IPS-20b (cell line): Measurements from ENCODE around the gene DDX47.
"Not testable (repeated sequence)": the region's sequence is repeated elsewhere in the genome, so short reads cannot be mapped to it uniquely, and the experiment has no call there.

Experiments used
- H3K27ac ChIP-seq: one replicate; pipeline ENCODE4 v1.5.1; 2013; ENCODE audit warnings: low read length
- H3K27me3 ChIP-seq: 2 replicates; pipeline ENCODE4 v1.6.1; 2013; ENCODE audit warnings: mild to moderate bottlenecking, low read length, inconsistent platforms; ENCODE audit not compliant: insufficient read depth
- H3K36me3 ChIP-seq: 2 replicates; pipeline ENCODE4 v1.6.1; 2013; ENCODE audit warnings: low read depth, mild to moderate bottlenecking, inconsistent platforms, low read length, moderate library complexity; ENCODE audit not compliant: insufficient read depth
- H3K4me1 ChIP-seq: 2 replicates; pipeline ENCODE4 v1.6.1; 2013; ENCODE audit warnings: mild to moderate bottlenecking, control low read depth, inconsistent platforms, low read length, moderate library complexity; ENCODE audit not compliant: insufficient read depth
- H3K4me3 ChIP-seq: 2 replicates; pipeline ENCODE4 v1.5.1; 2013; ENCODE audit warnings: mild to moderate bottlenecking, low read length, inconsistent platforms
- H3K9ac ChIP-seq: 2 replicates; pipeline ENCODE4 v1.6.1; 2013; ENCODE audit warnings: low read depth, mild to moderate bottlenecking, inconsistent platforms, low read length, moderate library complexity
- H3K9me3 ChIP-seq: 2 replicates; pipeline ENCODE4 v1.6.1; 2013; ENCODE audit warnings: mild to moderate bottlenecking, low read depth, low read length, inconsistent platforms; ENCODE audit not compliant: insufficient read depth

DDX47 gene

DNA sequence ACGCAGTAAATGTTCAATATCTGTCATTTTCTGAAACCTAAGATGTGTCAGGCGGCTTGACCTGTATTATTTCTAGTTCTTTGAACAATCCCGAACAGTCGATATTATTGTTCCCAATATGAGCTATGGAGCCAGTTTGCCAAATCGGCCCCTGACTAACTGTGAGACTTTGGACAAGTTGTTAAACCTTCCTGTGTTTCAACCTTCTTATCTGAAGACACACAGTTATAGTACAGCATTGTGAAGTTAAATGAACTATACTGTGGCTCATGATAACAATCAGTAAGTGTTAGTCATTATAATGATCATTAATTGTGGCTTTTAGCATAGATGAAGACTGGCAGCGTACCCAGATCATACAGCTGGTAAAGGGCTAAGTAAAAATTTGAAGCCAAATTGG is 23.4 kb downstream of the DDX47 start:
- Histone ChIP-seq H3K9ac (no peak overlapping the region), H3K27ac (no peak overlapping the region)

DNA sequence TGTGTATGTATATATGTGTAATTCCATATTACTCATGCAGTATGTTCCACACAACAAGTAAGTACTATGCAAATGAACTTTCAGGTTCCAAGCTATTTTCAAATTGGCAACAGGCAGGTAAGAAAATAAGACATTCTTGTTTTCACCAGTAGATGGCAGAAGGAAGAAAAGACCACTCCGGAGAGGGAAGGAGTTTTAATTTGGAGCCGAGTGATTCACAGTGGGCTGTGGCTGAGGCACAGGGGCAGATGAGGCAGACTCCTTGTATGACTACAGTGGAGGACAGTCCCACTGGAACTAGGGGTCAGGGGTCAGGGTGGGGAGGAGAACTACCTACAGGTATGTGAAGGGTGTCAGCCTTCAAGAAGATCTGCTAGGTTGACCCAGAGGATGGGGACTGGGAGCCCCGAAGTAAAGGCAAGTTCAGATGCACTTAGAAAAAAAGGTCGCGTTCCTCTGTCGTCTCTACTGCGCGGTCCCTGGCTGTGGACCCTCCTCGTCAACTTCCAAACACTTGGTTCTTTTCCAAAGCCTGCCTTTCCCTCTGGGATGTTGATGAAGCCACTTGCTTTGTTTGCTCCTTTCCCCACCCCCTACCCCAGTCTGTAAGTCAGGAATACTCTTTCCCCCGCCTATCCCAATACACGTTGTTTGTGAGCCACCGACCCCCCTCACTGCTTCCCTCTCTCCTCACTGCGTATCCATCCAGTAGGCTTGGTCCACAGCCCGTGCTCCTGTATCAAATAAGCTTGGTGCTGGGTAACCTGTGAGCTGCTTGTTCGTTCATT is 24.1 kb downstream of the DDX47 start:
- Histone ChIP-seq H3K4me1 (peaks cover 4% of the 10 kb centered on the region; the same call in 1 of the 2 replicates), H3K27me3 (no peaks in the 10 kb centered on the region), H3K27ac (no peak overlapping the region), H3K9me3 (no peaks in the 10 kb centered on the region), H3K4me3 (no peak overlapping the region), H3K9ac (no peak overlapping the region), H3K36me3 (peaks cover 24% of the 10 kb centered on the region)

More for the DNA sequence above, 23.4 kb downstream of the DDX47 start:
- no peak overlapping the region for H3K4me3 ChIP-seq
- peaks cover 4% of the 10 kb centered on the region; the same call in 1 of the 2 replicates for H3K4me1 ChIP-seq
- H3K36me3 ChIP-seq, result peaks cover 29% of the 10 kb centered on the region
- no peaks in the 10 kb centered on the region for H3K27me3 ChIP-seq
- no peaks in the 10 kb centered on the region for H3K9me3 ChIP-seq

DNA sequence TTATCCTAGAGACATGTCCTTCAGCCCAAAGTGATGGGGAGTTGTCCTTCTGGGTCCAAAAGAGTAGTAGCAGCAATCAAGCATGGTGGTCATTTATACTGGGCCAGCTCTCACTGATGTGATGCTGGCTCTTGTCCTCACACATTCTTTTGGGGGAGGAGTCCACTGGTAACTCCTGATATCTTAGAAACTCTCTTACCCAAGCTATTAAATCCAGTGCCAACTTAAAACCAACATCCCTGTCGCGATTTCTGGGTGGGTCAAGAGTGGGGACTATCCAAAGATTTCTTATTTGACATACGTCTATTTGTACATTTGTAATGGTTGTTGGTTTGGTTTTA is 24.6 kb downstream of the DDX47 start:
- H3K36me3 ChIP-seq, result peaks cover 19% of the 10 kb centered on the region
- no peaks in the 10 kb centered on the region for H3K27me3 ChIP-seq
- H3K9me3 ChIP-seq, result no peaks in the 10 kb centered on the region
- no peak overlapping the region for H3K9ac ChIP-seq
- no peak overlapping the region for H3K27ac ChIP-seq
- H3K4me1 ChIP-seq, result peaks cover 4% of the 10 kb centered on the region; the same call in 1 of the 2 replicates
- H3K4me3 ChIP-seq, result no peak overlapping the region

DNA sequence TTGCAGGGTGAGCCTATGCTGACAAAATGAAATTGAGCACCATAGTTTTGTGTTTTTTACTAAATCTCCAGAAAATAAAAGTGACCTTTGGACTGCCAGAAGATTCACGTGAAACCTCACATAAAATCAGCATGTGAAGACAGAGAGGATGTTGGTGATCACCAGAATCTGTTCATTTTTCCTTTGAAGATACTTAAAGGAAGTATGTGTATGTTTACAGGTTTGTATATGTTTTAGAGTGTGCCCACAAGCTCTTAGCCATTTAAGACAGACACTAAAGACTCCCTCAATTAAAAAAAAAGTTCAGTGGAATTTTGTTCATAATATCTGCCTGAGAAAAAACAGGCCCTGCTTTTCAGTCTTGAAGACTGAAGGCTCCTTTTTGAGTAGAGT is 25.9 kb downstream of the DDX47 start:
- Histone ChIP-seq H3K27ac (no peak overlapping the region), H3K9me3 (no peaks in the 10 kb centered on the region), H3K9ac (no peak overlapping the region), H3K36me3 (peaks cover 10% of the 10 kb centered on the region), H3K4me3 (no peak overlapping the region), H3K4me1 (peaks cover 4% of the 10 kb centered on the region; the same call in 1 of the 2 replicates), H3K27me3 (no peaks in the 10 kb centered on the region)

DNA sequence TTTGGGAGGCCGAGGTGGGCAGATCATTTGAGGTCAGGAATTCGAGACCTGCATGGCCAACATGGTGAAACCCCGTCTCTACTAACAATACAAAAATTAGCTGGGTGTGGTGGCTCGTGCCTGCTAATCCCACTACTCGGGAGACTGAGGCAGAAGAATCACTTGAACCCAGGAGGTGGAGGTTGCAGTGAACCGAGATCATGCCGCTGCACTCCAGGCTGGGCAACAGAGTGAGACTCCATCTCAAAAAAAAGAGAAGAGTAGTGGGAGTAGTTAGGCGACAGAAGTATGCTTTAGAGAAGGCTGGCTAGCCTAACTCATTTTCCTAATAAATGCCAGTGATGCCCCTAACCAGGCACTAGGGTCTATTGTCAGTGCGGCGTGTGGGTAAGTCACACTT is 26.3 kb downstream of the DDX47 start:
- H3K27ac ChIP-seq, H3K9ac ChIP-seq, H3K4me1 ChIP-seq, H3K4me3 ChIP-seq, H3K9me3 ChIP-seq, H3K27me3 ChIP-seq: not testable (repeated sequence)
- peaks cover 10% of the 10 kb centered on the region; the same call in 1 of the 2 replicates for H3K36me3 ChIP-seq

DNA sequence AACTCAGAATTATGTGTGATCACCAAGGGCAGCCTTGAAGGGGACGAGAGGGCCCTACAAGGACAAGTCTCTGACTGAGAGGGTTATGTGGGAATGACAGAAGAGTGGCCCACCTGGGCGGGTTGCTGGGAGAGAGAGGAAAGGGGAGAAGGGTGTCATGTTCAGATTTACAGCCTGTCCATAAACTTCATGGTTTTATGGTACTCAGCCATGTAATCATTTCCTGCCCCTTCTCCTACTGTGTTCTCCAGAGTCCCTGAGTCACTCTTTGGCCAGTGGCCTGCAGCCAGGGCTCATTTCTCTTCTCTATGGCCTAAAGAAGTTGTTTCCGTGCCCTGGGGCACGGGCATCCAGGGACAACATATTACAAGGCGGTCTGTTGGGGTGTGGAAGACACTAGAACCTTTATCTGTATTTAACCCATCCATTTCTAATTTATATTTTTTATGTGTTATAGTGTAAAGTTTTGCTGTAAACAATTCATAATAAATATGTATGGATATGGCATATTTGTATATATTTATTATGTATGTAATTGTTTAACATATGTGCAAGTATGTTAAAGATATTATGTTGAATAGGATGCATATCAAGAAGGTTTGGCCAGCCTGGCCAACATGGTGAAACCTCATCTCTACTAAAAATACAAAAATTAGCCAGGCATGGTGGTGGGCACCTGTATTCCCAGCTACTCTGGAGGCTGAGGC is 26.9 kb downstream of the DDX47 start:
- no peaks in the 10 kb centered on the region for H3K27me3 ChIP-seq
- no peak overlapping the region for H3K27ac ChIP-seq
- peaks cover 6% of the 10 kb centered on the region; the same call in 1 of the 2 replicates for H3K36me3 ChIP-seq
- H3K9ac ChIP-seq, result no peak overlapping the region
- no peaks in the 10 kb centered on the region for H3K9me3 ChIP-seq
- no peak overlapping the region for H3K4me3 ChIP-seq
- H3K4me1 ChIP-seq, result peaks cover 4% of the 10 kb centered on the region; the same call in 1 of the 2 replicates

DNA sequence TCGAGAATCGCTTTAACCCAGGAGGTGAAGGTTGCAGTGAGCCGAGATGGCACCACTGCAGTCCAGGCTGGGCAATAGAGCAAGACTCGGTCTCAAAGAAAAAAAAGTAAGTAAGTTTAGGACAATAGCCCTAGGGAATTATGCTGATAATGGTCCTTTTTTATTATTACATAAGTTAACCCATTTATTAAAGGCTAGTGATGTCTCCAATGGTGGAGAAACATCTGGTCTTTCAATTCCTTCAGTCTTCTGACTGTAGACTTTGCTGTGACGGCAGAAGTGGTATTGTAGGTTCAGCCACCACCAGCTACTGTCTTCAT is 27.4 kb downstream of the DDX47 start:
- Histone ChIP-seq H3K4me3 (no peak overlapping the region), H3K9ac (no peak overlapping the region), H3K27ac (no peak overlapping the region), H3K27me3 (no peaks in the 10 kb centered on the region), H3K4me1 (peaks cover 4% of the 10 kb centered on the region; the same call in 1 of the 2 replicates), H3K9me3 (no peaks in the 10 kb centered on the region), H3K36me3 (peaks cover 3% of the 10 kb centered on the region; the same call in 1 of the 2 replicates)

DNA sequence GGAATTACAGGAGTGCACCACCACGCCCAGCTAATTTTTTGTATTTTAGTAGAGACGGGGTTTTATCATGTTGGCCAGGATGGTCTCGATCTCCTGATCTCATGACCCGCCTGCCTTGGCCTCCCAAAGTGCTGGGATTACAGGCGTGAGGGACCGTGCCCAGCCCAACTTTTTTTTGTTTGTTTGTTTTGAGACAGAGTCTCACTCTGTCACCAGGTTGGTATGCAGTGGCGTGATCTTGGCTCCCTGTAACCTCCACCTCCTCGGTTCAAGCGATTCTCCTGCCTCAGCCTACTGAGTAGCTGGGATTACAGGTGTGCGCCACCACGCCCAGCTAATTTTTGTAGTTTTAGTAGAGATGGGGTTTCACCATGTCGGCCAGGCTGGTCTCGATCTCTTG is 28.3 kb downstream of the DDX47 start:
- H3K27ac ChIP-seq, H3K36me3 ChIP-seq, H3K4me3 ChIP-seq, H3K9me3 ChIP-seq, H3K4me1 ChIP-seq, H3K9ac ChIP-seq, H3K27me3 ChIP-seq: not testable (repeated sequence)

DNA sequence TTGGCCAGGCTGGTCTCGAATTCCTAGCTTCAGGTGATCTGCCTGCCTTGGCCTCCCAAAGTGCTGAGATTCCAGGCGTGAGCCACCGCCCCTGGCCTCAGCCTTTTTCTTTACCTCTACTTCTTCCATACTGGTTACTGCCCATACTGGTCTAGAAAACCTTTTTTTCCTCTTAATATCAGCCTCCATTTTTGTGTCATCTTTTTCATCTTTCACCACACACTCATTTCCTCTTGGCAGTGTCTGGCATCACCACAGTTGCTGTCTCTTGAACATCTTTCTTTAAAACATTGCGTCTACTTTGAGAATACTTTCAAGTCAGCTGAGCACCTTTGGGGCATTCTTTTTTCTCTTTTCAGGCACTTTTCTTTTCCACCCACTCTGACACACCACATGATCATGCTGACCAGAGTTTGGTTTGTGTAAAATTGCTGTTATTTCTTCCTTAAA is 32.7 kb downstream of the DDX47 start:
- Histone ChIP-seq H3K9me3 (no peaks in the 10 kb centered on the region), H3K9ac (no peak overlapping the region), H3K27ac (no peak overlapping the region), H3K27me3 (no peaks in the 10 kb centered on the region), H3K4me3 (no peak overlapping the region), H3K4me1 (no peaks in the 10 kb centered on the region), H3K36me3 (0 out of 2 replicates have a peak, but pooled peaks cover 3% of the 10 kb centered on the region)

DNA sequence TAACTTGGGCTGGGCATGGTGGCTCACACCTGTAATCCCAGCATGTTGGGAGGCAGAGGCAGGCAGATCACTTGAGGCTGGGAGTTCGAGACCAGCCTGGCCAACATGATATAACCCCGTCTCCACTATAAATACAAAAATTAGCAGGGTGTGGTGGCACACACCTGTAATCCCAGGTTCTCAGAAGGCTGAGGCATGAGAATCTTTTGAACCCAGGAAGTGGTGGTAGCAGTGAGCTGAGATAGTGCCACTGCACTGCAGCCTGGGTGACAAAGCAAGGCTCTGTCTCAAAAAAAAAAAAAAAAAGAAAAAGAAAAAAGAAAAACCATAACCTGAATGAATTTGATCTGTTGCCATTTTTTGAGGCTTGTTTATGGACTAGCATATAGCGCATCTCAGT is 33.6 kb downstream of the DDX47 start:
- H3K9me3 ChIP-seq, H3K4me1 ChIP-seq, H3K27me3 ChIP-seq, H3K4me3 ChIP-seq, H3K27ac ChIP-seq, H3K9ac ChIP-seq, H3K36me3 ChIP-seq: not testable (repeated sequence)

DNA sequence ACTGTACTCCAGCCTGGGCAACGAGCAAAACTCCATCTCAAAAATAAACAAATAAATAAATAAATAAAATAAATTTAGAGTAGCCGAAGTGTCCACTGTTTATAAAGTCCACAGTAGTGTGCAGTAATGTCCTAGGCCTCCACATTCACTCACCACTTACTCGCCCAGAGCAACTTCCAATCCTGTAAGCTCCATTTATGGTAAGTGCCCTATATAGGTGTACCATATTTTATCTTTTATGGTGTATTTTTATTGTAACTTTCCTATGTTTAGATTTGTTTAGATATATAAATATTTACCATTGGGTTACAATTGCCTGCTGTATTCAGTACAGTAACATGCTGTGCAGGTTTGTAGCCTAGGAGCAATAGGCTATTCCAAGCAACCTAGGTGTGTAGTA is 40.3 kb downstream of the DDX47 start:
- no peaks in the 10 kb centered on the region for H3K27me3 ChIP-seq
- H3K9me3 ChIP-seq, result no peaks in the 10 kb centered on the region
- no peaks in the 10 kb centered on the region for H3K4me1 ChIP-seq
- H3K9ac ChIP-seq, result no peak overlapping the region
- H3K27ac ChIP-seq, result no peak overlapping the region
- H3K36me3 ChIP-seq, result no peaks in the 10 kb centered on the region
- H3K4me3 ChIP-seq, result no peak overlapping the region

DNA sequence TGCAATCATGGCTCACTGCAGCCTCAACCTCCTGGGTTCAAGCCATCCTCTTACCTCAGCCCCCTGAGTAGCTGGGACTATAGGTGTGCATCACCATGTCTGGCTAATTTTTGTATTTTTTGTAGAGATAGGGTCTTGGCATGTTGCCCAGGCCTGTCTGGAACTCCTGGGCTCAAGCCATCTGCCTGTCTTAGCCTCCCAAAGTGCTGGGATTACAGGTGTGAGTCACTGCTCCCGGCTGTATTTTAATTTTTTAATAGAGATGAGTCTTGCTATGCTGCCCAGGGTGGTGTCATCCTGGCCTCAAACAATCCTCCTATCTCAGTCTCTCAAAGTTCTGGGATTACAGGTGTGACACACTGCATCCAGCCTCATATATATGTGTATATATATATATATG is 46.5 kb downstream of the DDX47 start:
- Histone ChIP-seq H3K27me3 (no peaks in the 10 kb centered on the region), H3K36me3 (no peaks in the 10 kb centered on the region; the same call in 1 of the 2 replicates), H3K27ac (no peak overlapping the region), H3K4me1 (no peaks in the 10 kb centered on the region), H3K9ac (no peak overlapping the region), H3K9me3 (no peaks in the 10 kb centered on the region), H3K4me3 (no peak overlapping the region)
